Hepatocyte (in vitro differentiated cells): ENCODE measurements around the gene SLC16A7.

Experiments used
- EZH2 ChIP-seq: fragments of 200-600 bp; sonication (generic); IDR thresholded peaks from 2 replicates; pipeline ENCODE4 v1.6.1; 2016; ENCODE audit warnings: antibody characterized with exemption, mild to moderate bottlenecking, borderline replicate concordance
- EZH2phosphoT487 ChIP-seq: fragments of 200-600 bp; sonication (generic); IDR thresholded peaks from one replicate; pipeline ENCODE4 v1.6.1; 2018; ENCODE audit warnings: antibody characterized with exemption, mild to moderate bottlenecking, low read depth, moderate library complexity; ENCODE audit not compliant: unreplicated experiment, severe bottlenecking
- TF ChIP-seq, protein P1 (sequence below): fragments of 200-600 bp; sonication (generic); IDR thresholded peaks from 2 replicates; pipeline ENCODE4 v1.5.1; 2016; ENCODE audit warnings: antibody characterized with exemption, mild to moderate bottlenecking; ENCODE audit not compliant: poor library complexity

DNA sequence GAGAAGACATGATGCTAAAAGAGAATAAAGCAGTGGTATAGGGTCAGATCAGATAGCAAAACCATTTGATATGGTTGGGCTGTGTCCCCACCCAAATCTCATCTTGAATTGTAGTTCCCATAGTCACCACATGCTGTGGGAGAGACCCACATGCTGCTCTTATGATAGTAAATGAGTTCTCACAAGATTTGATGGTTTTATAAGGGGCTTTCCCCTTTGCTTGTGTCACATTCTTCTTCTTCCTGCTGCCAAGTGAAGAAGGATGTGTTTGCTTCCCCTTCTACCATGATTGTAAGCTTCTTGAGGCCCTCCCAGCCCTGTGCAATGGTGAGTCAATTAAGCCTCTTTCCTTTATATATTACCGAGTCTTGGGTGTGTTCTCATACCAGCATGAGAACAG is 49.4 kb downstream of the SLC16A7 start:
- TF ChIP-seq EZH2phosphoT487 (no peak), EZH2 (no peak)
- TF ChIP-seq, protein P1, sequence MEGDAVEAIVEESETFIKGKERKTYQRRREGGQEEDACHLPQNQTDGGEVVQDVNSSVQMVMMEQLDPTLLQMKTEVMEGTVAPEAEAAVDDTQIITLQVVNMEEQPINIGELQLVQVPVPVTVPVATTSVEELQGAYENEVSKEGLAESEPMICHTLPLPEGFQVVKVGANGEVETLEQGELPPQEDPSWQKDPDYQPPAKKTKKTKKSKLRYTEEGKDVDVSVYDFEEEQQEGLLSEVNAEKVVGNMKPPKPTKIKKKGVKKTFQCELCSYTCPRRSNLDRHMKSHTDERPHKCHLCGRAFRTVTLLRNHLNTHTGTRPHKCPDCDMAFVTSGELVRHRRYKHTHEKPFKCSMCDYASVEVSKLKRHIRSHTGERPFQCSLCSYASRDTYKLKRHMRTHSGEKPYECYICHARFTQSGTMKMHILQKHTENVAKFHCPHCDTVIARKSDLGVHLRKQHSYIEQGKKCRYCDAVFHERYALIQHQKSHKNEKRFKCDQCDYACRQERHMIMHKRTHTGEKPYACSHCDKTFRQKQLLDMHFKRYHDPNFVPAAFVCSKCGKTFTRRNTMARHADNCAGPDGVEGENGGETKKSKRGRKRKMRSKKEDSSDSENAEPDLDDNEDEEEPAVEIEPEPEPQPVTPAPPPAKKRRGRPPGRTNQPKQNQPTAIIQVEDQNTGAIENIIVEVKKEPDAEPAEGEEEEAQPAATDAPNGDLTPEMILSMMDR: no peak
